OCI-LY1 (cell line): ENCODE measurements around the gene CLDN20.

Experiments
- H2AFZ ChIP-seq: fragments of 200-600 bp; sonication (generic), shearing (Covaris generic); 2 replicates; pipeline ENCODE4 v1.6.0; 2014; ENCODE audit warnings: antibody characterized with exemption, mild to moderate bottlenecking, low read length
- H3F3A ChIP-seq: fragments of 200-600 bp; sonication (generic), shearing (Covaris generic); 2 replicates; pipeline ENCODE4 v1.6.0; 2014; ENCODE audit warnings: mild to moderate bottlenecking, antibody characterized with exemption, low read length, moderate library complexity; ENCODE audit not compliant: insufficient read depth
- H3K27ac ChIP-seq: fragments of 200-600 bp; sonication (generic); 2 replicates; pipeline ENCODE4 v1.5.1; 2014; ENCODE audit warnings: low read length, mixed run types, mild to moderate bottlenecking, low read depth; ENCODE audit not compliant: poor library complexity, severe bottlenecking
- H3K27me3 ChIP-seq: fragments of 200-600 bp; sonication (generic); 2 replicates; pipeline ENCODE4 v1.6.0; 2014; ENCODE audit warnings: antibody characterized with exemption, mild to moderate bottlenecking, low read length, moderate library complexity; ENCODE audit not compliant: insufficient read depth
- H3K36me3 ChIP-seq: fragments of 200-600 bp; sonication (generic); 2 replicates; pipeline ENCODE4 v1.6.1; 2014; ENCODE audit warnings: mild to moderate bottlenecking, antibody characterized with exemption, low read length, moderate library complexity, mixed read lengths; ENCODE audit not compliant: insufficient read depth
- H3K4me1 ChIP-seq: fragments of 200-600 bp; sonication (generic); 2 replicates; pipeline ENCODE4 v1.5.1; 2014; ENCODE audit warnings: mild to moderate bottlenecking, low read length, moderate library complexity; ENCODE audit not compliant: insufficient read depth, severe bottlenecking
- H3K4me2 ChIP-seq: fragments of 200-600 bp; sonication (generic), shearing (Covaris generic); 2 replicates; pipeline ENCODE4 v1.6.1; 2014; ENCODE audit warnings: low read length
- H3K4me3 ChIP-seq: fragments of 200-600 bp; sonication (generic); 2 replicates; pipeline ENCODE4 v1.5.1; 2014; ENCODE audit warnings: low read length, low read depth, mild to moderate bottlenecking, mixed read lengths; ENCODE audit not compliant: poor library complexity, severe bottlenecking
- H3K79me2 ChIP-seq: fragments of 200-600 bp; shearing (Covaris generic); 2 replicates; pipeline ENCODE4 v1.6.1; 2016; ENCODE audit warnings: mixed run types, low read length, mixed read lengths; ENCODE audit not compliant: insufficient read depth
- H3K9ac ChIP-seq: fragments of 200-600 bp; sonication (generic), shearing (Covaris generic); 2 replicates; pipeline ENCODE4 v1.6.1; 2014; ENCODE audit warnings: mild to moderate bottlenecking, low read length, mixed read lengths
- H3K9me2 ChIP-seq: fragments of 200-600 bp; sonication (generic), shearing (Covaris generic); 2 replicates; pipeline ENCODE4 v1.6.1; 2014; ENCODE audit warnings: low read depth, mild to moderate bottlenecking, low read length, mixed read lengths
- H3K9me3 ChIP-seq: fragments of 200-600 bp; shearing (Covaris generic); 2 replicates; pipeline ENCODE4 v1.6.1; 2014; ENCODE audit warnings: low read length, mixed read lengths
- H4K20me1 ChIP-seq: fragments of 200-600 bp; sonication (generic), shearing (Covaris generic); 2 replicates; pipeline ENCODE4 v1.6.0; 2016; ENCODE audit warnings: mild to moderate bottlenecking, low read length; ENCODE audit not compliant: insufficient read depth
- EZH2 ChIP-seq: fragments of 200-600 bp; sonication (generic), shearing (Covaris generic); IDR thresholded peaks from 2 replicates; pipeline ENCODE4 v1.8.0; 2017; ENCODE audit warnings: borderline replicate concordance, mixed run types, mild to moderate bottlenecking, antibody characterized with exemption, low read length, moderate library complexity, mixed read lengths
- TF ChIP-seq, protein P1 (sequence below): fragments of 200-600 bp; sonication (generic), shearing (Covaris generic); IDR thresholded peaks from 2 replicates; pipeline ENCODE4 v1.5.1; 2017; ENCODE audit warnings: mild to moderate bottlenecking, antibody characterized with exemption, low read length, moderate library complexity, mixed read lengths

The CLDN20 gene

DNA sequence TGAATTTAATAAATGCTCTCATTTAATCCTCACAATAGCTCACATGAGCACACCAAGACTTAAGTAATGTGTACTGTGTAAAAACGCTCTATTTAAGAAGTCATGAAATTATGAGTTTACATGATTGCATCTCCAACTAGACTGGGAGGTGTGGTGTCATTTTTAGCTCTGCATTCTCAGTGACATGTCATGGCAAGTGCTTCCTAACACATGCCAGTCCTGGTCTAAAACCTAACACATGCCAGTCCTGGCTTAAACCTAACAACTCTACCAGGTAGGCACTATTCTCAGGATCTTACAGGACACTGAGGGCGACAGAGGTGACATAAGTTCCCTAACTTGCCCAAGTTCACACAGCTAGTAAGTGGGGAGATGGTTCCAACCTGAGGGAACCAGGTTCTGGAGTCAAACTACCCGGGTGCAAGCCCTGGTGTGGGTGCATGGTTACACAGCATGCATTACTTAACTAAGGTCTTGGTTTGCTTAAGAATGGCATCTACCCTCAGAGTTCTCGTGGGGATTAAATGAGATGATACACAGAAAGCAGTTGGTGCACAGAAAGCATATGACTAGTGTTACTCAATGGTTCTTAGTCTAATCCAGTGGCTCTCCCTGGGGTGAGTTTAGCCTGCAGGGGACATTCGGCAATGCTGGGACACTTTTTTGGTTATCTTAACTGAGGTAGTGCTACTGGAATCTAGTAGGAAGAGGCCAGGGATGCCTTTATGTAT is 14.7 kb downstream of the CLDN20 start:
- no peak for TF ChIP-seq EZH2
- TF ChIP-seq, protein P1, sequence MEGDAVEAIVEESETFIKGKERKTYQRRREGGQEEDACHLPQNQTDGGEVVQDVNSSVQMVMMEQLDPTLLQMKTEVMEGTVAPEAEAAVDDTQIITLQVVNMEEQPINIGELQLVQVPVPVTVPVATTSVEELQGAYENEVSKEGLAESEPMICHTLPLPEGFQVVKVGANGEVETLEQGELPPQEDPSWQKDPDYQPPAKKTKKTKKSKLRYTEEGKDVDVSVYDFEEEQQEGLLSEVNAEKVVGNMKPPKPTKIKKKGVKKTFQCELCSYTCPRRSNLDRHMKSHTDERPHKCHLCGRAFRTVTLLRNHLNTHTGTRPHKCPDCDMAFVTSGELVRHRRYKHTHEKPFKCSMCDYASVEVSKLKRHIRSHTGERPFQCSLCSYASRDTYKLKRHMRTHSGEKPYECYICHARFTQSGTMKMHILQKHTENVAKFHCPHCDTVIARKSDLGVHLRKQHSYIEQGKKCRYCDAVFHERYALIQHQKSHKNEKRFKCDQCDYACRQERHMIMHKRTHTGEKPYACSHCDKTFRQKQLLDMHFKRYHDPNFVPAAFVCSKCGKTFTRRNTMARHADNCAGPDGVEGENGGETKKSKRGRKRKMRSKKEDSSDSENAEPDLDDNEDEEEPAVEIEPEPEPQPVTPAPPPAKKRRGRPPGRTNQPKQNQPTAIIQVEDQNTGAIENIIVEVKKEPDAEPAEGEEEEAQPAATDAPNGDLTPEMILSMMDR, result no peak
- Histone ChIP-seq H3K9ac (no peak overlapping the region), H3K9me3 (no peaks in the 10 kb centered on the region), H4K20me1 (no peaks in the 10 kb centered on the region), H3K4me3 (no peak overlapping the region), H3K4me2 (no peak overlapping the region), H3K36me3 (peaks cover 72% of the 10 kb centered on the region), H3K9me2 (no peaks in the 10 kb centered on the region), H3F3A (no peaks in the 10 kb centered on the region), H3K79me2 (no peaks in the 10 kb centered on the region), H3K4me1 (no peaks in the 10 kb centered on the region), H3K27ac (no peak overlapping the region), H2AFZ (no peak overlapping the region), H3K27me3 (no peaks in the 10 kb centered on the region)

GRCh38 chr6:155284775-155285174 is 21.0 kb downstream of the CLDN20 start:
- Histone ChIP-seq H3K9me2 (no peaks in the 10 kb centered on the region), H3K9me3 (no peaks in the 10 kb centered on the region), H3K27ac (no peak overlapping the region), H3K9ac (no peak overlapping the region), H3K4me3 (no peak overlapping the region), H3K27me3 (no peaks in the 10 kb centered on the region), H3K4me1 (no peaks in the 10 kb centered on the region), H4K20me1 (no peaks in the 10 kb centered on the region), H3F3A (0 out of 2 replicates have a peak, but pooled peaks cover 3% of the 10 kb centered on the region), H2AFZ (no peak overlapping the region), H3K79me2 (no peaks in the 10 kb centered on the region), H3K4me2 (no peak overlapping the region), H3K36me3 (peaks cover 83% of the 10 kb centered on the region)
- TF ChIP-seq EZH2, result no peak
- TF ChIP-seq, protein P1, result no peak

DNA sequence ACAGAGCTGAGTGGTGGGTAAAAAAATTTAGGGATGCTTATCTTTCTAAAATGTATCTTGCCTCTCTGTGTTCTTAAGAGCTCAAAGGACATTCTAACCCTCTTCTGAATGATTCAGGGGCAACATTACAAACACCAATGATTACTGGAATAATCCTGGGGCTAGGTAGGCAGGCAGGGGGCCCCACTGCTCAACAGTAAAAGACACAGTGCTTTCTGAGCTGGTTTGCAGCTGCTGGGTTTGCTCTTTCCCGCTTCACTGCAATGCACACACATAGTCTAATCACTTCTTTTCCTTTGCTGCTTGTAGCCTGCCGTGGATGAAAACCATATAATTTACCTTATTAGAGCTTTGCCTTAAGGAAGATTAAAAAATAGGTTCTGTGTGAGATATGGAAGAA is 23.9 kb downstream of the CLDN20 start:
- Histone ChIP-seq H3K27ac (no peak overlapping the region), H3K4me2 (no peak overlapping the region), H3K9ac (no peak overlapping the region), H3K27me3 (no peaks in the 10 kb centered on the region), H3K9me2 (no peaks in the 10 kb centered on the region), H3K79me2 (no peaks in the 10 kb centered on the region), H3K36me3 (peaks cover 89% of the 10 kb centered on the region), H3K4me3 (no peak overlapping the region), H4K20me1 (no peaks in the 10 kb centered on the region), H3F3A (0 out of 2 replicates have a peak, but pooled peaks cover 3% of the 10 kb centered on the region), H3K9me3 (no peaks in the 10 kb centered on the region), H3K4me1 (no peaks in the 10 kb centered on the region), H2AFZ (no peak overlapping the region)
- no peak for TF ChIP-seq EZH2
- TF ChIP-seq, protein P1, result no peak
